HCT116 (cell line): ENCODE results near the gene PKNOX2. TPM values are rescaled to one million over a fixed set of nuclear protein-coding genes. Genes with fewer than 3 reads are reported as not detected.
"Not testable (repeated sequence)": the region's sequence is repeated elsewhere in the genome, so short reads cannot be mapped to it uniquely, and the experiment has no call there.

Experiments
- ATAC-seq: fragments of 200-7000 bp; cut with Tn5 transposase; 2 replicates; pipeline ENCODE4 v1.9.1; 2020; ENCODE audit warnings: mild to moderate bottlenecking, moderate library complexity
- BruUV-seq: library from RNA; stranded (reverse); fragments of 400-500 nt; replicated peaks from 2 replicates; lab custom pipeline; 2021; lab: Mats Ljungman, UMichigan
- CTCF ChIA-PET: fragments of 300-600 bp; sonication (Branson Sonifier 250); formaldehyde crosslinking; loops from one replicate; lab custom pipeline; 2021; ENCODE audit warnings: antibody characterized with exemption; lab: Charles Lee
- POLR2A ChIA-PET: fragments of 300-600, 350-600 bp; sonication (Branson Sonifier 250); formaldehyde crosslinking; loops from one replicate; lab custom pipeline; 2021; ENCODE audit warnings: antibody characterized with exemption; lab: Charles Lee
- RAD21 ChIA-PET, 2 experiments: fragments of 300-600 bp; sonication (Branson Sonifier 250); formaldehyde crosslinking; loops; one replicate each; lab custom pipeline; 2023; ENCODE audit warnings: low total read pairs in 2 of 2; ENCODE audit not compliant: uncharacterized antibody in 2 of 2, unreplicated experiment in 2 of 2, low non-redundant PET in 1 of 2; lab: Charles Lee
- DNase-seq: peaks from one replicate; pipeline ENCODE4 v3.0.0-alpha.2; 2010; ENCODE audit warnings: low read depth, low spot score
- H2AFZ ChIP-seq: fragments of 200-600 bp; shearing (Covaris generic), sonication (generic); 2 replicates; pipeline ENCODE4 v1.6.1; 2017; ENCODE audit warnings: low read depth, mixed run types, mixed read lengths, antibody characterized with exemption, low read length; ENCODE audit not compliant: poor library complexity, severe bottlenecking
- H3K27ac ChIP-seq: 2 replicates; pipeline ENCODE4 v1.5.1; 2012; ENCODE audit warnings: low read depth, low read length
- H3K27me3 ChIP-seq: fragments of 200-600 bp; sonication (generic); 2 replicates; pipeline ENCODE4 v1.6.1; 2016; ENCODE audit warnings: mixed run types, low read length, mixed read lengths; ENCODE audit not compliant: insufficient read depth
- H3K36me3 ChIP-seq, 2 experiments: fragments of 200-500 bp in 1 of 2; fragments of 200-600 bp in 1 of 2; sonication (Bioruptor generic) in 1 of 2; sonication (generic) in 1 of 2; 2 replicates each; pipeline versions ENCODE4 v1.5.1 to v1.6.1; 2014 to 2016; ENCODE audit warnings: low read length in 2 of 2, inconsistent platforms in 1 of 2, mixed read lengths in 1 of 2, mixed run types in 1 of 2; ENCODE audit not compliant: insufficient read depth in 2 of 2, control insufficient read depth in 1 of 2
- H3K4me1 ChIP-seq, 2 experiments: fragments of 200-600 bp in 1 of 2; sonication (generic) in 1 of 2; 2 replicates each; pipeline versions ENCODE4 v1.5.1 to v1.6.1; 2012 to 2017; ENCODE audit warnings: low read length in 2 of 2, inconsistent platforms in 1 of 2, mild to moderate bottlenecking in 1 of 2, mixed read lengths in 1 of 2, mixed run types in 1 of 2, moderate library complexity in 1 of 2; ENCODE audit not compliant: insufficient read depth in 2 of 2, control insufficient read depth in 1 of 2
- H3K4me2 ChIP-seq: fragments of 200-600 bp; sonication (generic); 2 replicates; pipeline ENCODE4 v1.6.1; 2017; ENCODE audit warnings: mixed run types, low read length, mixed read lengths
- H3K4me3 ChIP-seq, 2 experiments: fragments of 200-600 bp in 1 of 2; sonication (generic) in 1 of 2; replicated peaks in 1 of 2; 2 replicates each; pipeline ENCODE4 v1.5.1; 2011 to 2016; ENCODE audit warnings: low read length in 2 of 2, control low read depth in 1 of 2, low read depth in 1 of 2, mild to moderate bottlenecking in 1 of 2, mixed read lengths in 1 of 2, mixed run types in 1 of 2
- H3K79me2 ChIP-seq: fragments of 200-600 bp; sonication (generic); 2 replicates; pipeline ENCODE4 v1.6.1; 2017; ENCODE audit warnings: mild to moderate bottlenecking, mixed run types, low read length, moderate library complexity, mixed read lengths; ENCODE audit not compliant: insufficient read depth
- H3K9ac ChIP-seq: fragments of 200-600 bp; sonication (generic); 2 replicates; pipeline ENCODE4 v1.6.1; 2016; ENCODE audit warnings: low read length, mixed read lengths
- H3K9me2 ChIP-seq: fragments of 200-600 bp; sonication (generic), shearing (Covaris generic); 2 replicates; pipeline ENCODE4 v1.6.1; 2017; ENCODE audit warnings: mixed run types, mild to moderate bottlenecking, moderate library complexity; ENCODE audit not compliant: insufficient read depth
- H3K9me3 ChIP-seq, 2 experiments: fragments of 200-500 bp in 1 of 2; fragments of 200-600 bp in 1 of 2; sonication (Bioruptor generic) in 1 of 2; sonication (generic) in 1 of 2; 2 replicates each; pipeline ENCODE4 v1.6.1; 2014 to 2017; ENCODE audit warnings: low read length in 2 of 2, mixed read lengths in 2 of 2, inconsistent platforms in 1 of 2, low read depth in 1 of 2, mild to moderate bottlenecking in 1 of 2, mixed run types in 1 of 2, moderate library complexity in 1 of 2; ENCODE audit not compliant: control insufficient read depth in 1 of 2, insufficient read depth in 1 of 2
- H4K20me1 ChIP-seq: fragments of 200-600 bp; sonication (generic), shearing (Covaris generic); 2 replicates; pipeline ENCODE4 v1.6.1; 2017; ENCODE audit warnings: mixed run types, mild to moderate bottlenecking, moderate library complexity; ENCODE audit not compliant: insufficient read depth
- ATF3 ChIP-seq: IDR thresholded peaks from 2 replicates; pipeline ENCODE4 v1.6.1; 2012
- CEBPB ChIP-seq: IDR thresholded peaks from 2 replicates; pipeline ENCODE4 v1.6.1; 2012; ENCODE audit warnings: low read depth
- EGR1 ChIP-seq: IDR thresholded peaks from 2 replicates; pipeline ENCODE4 v1.6.1; 2012; ENCODE audit warnings: low read depth
- ELF1 ChIP-seq: IDR thresholded peaks from 2 replicates; pipeline ENCODE4 v1.6.1; 2012; ENCODE audit warnings: low read depth, borderline replicate concordance
- EZH2phosphoT487 ChIP-seq: fragments of 200-600 bp; IDR thresholded peaks from 2 replicates; pipeline ENCODE4 v1.6.1; 2018; ENCODE audit warnings: antibody characterized with exemption, borderline replicate concordance
- FOSL1 ChIP-seq: IDR thresholded peaks from 2 replicates; pipeline ENCODE4 v1.6.1; 2012; ENCODE audit warnings: low read depth
- POLR2A ChIP-seq: IDR thresholded peaks from 2 replicates; pipeline ENCODE4 v1.7.0; 2011; ENCODE audit warnings: borderline replicate concordance; ENCODE audit not compliant: insufficient read depth, insufficient read length; ENCODE audit errors: extremely low read depth
- POLR2AphosphoS5 ChIP-seq: IDR thresholded peaks from 2 replicates; pipeline ENCODE4 v1.6.1; 2011; ENCODE audit warnings: mild to moderate bottlenecking, low read depth, low read length, moderate library complexity
- RAD21 ChIP-seq: IDR thresholded peaks from 2 replicates; pipeline ENCODE4 v1.6.1; 2012; ENCODE audit warnings: low read depth, mild to moderate bottlenecking
- SIN3A ChIP-seq: IDR thresholded peaks from 2 replicates; pipeline ENCODE4 v1.6.1; 2012; ENCODE audit warnings: low read depth
- SP1 ChIP-seq: IDR thresholded peaks from 2 replicates; pipeline ENCODE4 v1.6.1; 2012; ENCODE audit warnings: low read depth
- YY1 ChIP-seq: IDR thresholded peaks from 2 replicates; pipeline ENCODE4 v1.6.1; 2011; ENCODE audit warnings: low read length, low read depth, moderate library complexity, mild to moderate bottlenecking; ENCODE audit not compliant: insufficient replicate concordance; ENCODE audit errors: extremely low read depth
- ZFX ChIP-seq: fragments of 450-650 bp; IDR thresholded peaks from 2 replicates; pipeline ENCODE4 v1.6.1; 2017
- ZNF274 ChIP-seq: fragments of 200-500 bp; sonication (Bioruptor generic); IDR thresholded peaks from 2 replicates; pipeline ENCODE4 v1.6.1; 2014; ENCODE audit warnings: mild to moderate bottlenecking, low read depth, low read length, inconsistent platforms
- intact Hi-C: fragments of 100-400 bp; cut with micrococcal nuclease; formaldehyde crosslinking; loops from 2 replicates; pipeline ENCODE4 v1.10.0; 2022
- total RNA-seq: library from RNA; stranded (reverse); gene quantifications from one replicate; pipeline ENCODE4 v1.2.1, GENCODE V29; 2021; ENCODE audit not compliant: unreplicated experiment
- TF ChIP-seq, protein P1 (sequence below), 3 experiments: fragments of 200-600 bp in 1 of 3; sonication (generic) in 1 of 3; IDR thresholded peaks in 2 of 3; conservative IDR thresholded peaks in 1 of 3; 2 replicates each; pipeline ENCODE4 v1.5.1; 2012 to 2017; ENCODE audit warnings: low read depth in 2 of 3, low read length in 2 of 3, antibody characterized with exemption in 1 of 3, borderline replicate concordance in 1 of 3, control low read depth in 1 of 3, mild to moderate bottlenecking in 1 of 3, mixed read lengths in 1 of 3, mixed run types in 1 of 3, moderate library complexity in 1 of 3; ENCODE audit not compliant: insufficient read depth in 1 of 3
- TF ChIP-seq, protein P2 (sequence below): IDR thresholded peaks from 2 replicates; pipeline ENCODE4 v1.6.1; 2012

Gene PKNOX2
- total RNA-seq, 1 experiment from 2014 or later: 0.20 TPM

- ATAC-seq (no peak), DNase-seq (no peak)
- Histone ChIP-seq H2AFZ (no peak overlapping the region), H3K4me3 (no peak overlapping the region), H3K27ac (no peak overlapping the region), H3K9ac (no peak overlapping the region), H3K36me3 (no peaks in the 10 kb centered on the region), H3K79me2 (no peaks in the 10 kb centered on the region), H3K9me2 (no peaks in the 10 kb centered on the region), H3K4me2 (no peak overlapping the region), H4K20me1 (no peaks in the 10 kb centered on the region), H3K9me3 (no peaks in the 10 kb centered on the region), H3K27me3 (0 out of 2 replicates have a peak, but pooled peaks cover 3% of the 10 kb centered on the region), H3K4me1 (no peaks in the 10 kb centered on the region)
- ChIA-PET RAD21 (no interaction called here), CTCF (no interaction called here), POLR2A (no interaction called here)
- intact Hi-C loops: loop anchor here (10.0 kb wide), 1 partner anchor 258 kb away; no protein-coding TSS in a partner anchor
- BruUV-seq: no TSS peak
- TF ChIP-seq CEBPB (no peak), ZFX (no peak), ELF1 (no peak), FOSL1 (no peak), POLR2AphosphoS5 (no peak), YY1 (no peak), SIN3A (no peak), EZH2phosphoT487 (no peak), POLR2A (no peak), EGR1 (no peak), SP1 (no peak), ZNF274 (no peak), RAD21 (no peak), ATF3 (no peak)
- TF ChIP-seq, protein P1, sequence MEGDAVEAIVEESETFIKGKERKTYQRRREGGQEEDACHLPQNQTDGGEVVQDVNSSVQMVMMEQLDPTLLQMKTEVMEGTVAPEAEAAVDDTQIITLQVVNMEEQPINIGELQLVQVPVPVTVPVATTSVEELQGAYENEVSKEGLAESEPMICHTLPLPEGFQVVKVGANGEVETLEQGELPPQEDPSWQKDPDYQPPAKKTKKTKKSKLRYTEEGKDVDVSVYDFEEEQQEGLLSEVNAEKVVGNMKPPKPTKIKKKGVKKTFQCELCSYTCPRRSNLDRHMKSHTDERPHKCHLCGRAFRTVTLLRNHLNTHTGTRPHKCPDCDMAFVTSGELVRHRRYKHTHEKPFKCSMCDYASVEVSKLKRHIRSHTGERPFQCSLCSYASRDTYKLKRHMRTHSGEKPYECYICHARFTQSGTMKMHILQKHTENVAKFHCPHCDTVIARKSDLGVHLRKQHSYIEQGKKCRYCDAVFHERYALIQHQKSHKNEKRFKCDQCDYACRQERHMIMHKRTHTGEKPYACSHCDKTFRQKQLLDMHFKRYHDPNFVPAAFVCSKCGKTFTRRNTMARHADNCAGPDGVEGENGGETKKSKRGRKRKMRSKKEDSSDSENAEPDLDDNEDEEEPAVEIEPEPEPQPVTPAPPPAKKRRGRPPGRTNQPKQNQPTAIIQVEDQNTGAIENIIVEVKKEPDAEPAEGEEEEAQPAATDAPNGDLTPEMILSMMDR (IDR thresholded peaks at IDR 0.05 in 2 of 3, conservative IDR thresholded peaks at IDR 0.05 in 1 of 3; ENCODE audit: borderline replicate concordance in 1 of 3, insufficient read depth in 1 of 3, low read depth in 2 of 3, low read length in 2 of 3): no peak
- TF ChIP-seq, protein P2, sequence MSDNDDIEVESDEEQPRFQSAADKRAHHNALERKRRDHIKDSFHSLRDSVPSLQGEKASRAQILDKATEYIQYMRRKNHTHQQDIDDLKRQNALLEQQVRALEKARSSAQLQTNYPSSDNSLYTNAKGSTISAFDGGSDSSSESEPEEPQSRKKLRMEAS: no peak
Observed at GRCh38 chr11:125222494-125222893, 57.9 kb downstream of the PKNOX2 start.

GRCh38 chr11:125223161-125223560, 58.6 kb downstream of the PKNOX2 start:
- not testable (repeated sequence) for DNase-seq, H3K27me3 ChIP-seq, H3K4me1 ChIP-seq

More at GRCh38 chr11:125223161-125223560, 58.6 kb downstream of the PKNOX2 start:
- H3K27ac ChIP-seq, ATAC-seq, H2AFZ ChIP-seq, H3K79me2 ChIP-seq, CTCF ChIA-PET, H3K9ac ChIP-seq, H3K36me3 ChIP-seq, POLR2A ChIA-PET, RAD21 ChIA-PET, H3K4me3 ChIP-seq, BruUV-seq, H3K9me3 ChIP-seq, H3K4me2 ChIP-seq, H4K20me1 ChIP-seq, H3K9me2 ChIP-seq: not testable (repeated sequence)
- intact Hi-C loops: loop anchor here (10.0 kb wide), 1 partner anchor 258 kb away; no protein-coding TSS in a partner anchor
